Progenitor cell of endocrine pancreas (in vitro differentiated cells): ENCODE data around the gene MPPED1. TPM values are rescaled to one million over a fixed set of nuclear protein-coding genes. Genes with fewer than 3 reads are reported as not detected.

ENCODE experiments used
- DNase-seq: peaks from one replicate; pipeline ENCODE4 v3.0.0; 2021; ENCODE audit warnings: low spot score; ENCODE audit not compliant: unreplicated experiment
- H3K27ac Mint-ChIP-seq: 2 replicates; pipeline ENCODE4 v1.8.0; 2021; ENCODE audit warnings: mild to moderate bottlenecking, moderate library complexity, mixed read lengths
- H3K27me3 Mint-ChIP-seq: 2 replicates; pipeline ENCODE4 v1.8.0; 2021; ENCODE audit warnings: mixed read lengths
- H3K36me3 Mint-ChIP-seq: 2 replicates; pipeline ENCODE4 v1.8.0; 2022; ENCODE audit warnings: mixed read lengths; ENCODE audit not compliant: insufficient read depth
- H3K4me1 Mint-ChIP-seq: 2 replicates; pipeline ENCODE4 v1.8.0; 2021; ENCODE audit warnings: low read depth, mixed read lengths
- H3K4me3 Mint-ChIP-seq: 2 replicates; pipeline ENCODE4 v1.8.0; 2021; ENCODE audit warnings: low read depth, mild to moderate bottlenecking, moderate library complexity, mixed read lengths
- H3K9me3 Mint-ChIP-seq: 2 replicates; pipeline ENCODE4 v1.8.0; 2021; ENCODE audit warnings: low read depth, mixed read lengths
- total RNA-seq: library from RNA; stranded (reverse); gene quantifications from 2 replicates; pipeline ENCODE4 v1.2.1, GENCODE V29; 2021
- TF ChIP-seq, protein P1 (sequence below): fragments of 200-600 bp; sonication (generic); IDR thresholded peaks from one replicate; pipeline ENCODE4 v1.5.0; 2021; ENCODE audit warnings: antibody characterized with exemption, mild to moderate bottlenecking; ENCODE audit not compliant: unreplicated experiment

The MPPED1 gene
- total RNA-seq, 1 donor from 2014 or later = 0.96 TPM

- Mint-ChIP-seq H3K27me3 (no peaks in the 10 kb centered on the region), H3K4me1 (peaks cover 6% of the 10 kb centered on the region), H3K36me3 (no peaks in the 10 kb centered on the region), H3K27ac (no peak overlapping the region), H3K9me3 (no peaks in the 10 kb centered on the region), H3K4me3 (no peak overlapping the region)
- TF ChIP-seq, protein P1, sequence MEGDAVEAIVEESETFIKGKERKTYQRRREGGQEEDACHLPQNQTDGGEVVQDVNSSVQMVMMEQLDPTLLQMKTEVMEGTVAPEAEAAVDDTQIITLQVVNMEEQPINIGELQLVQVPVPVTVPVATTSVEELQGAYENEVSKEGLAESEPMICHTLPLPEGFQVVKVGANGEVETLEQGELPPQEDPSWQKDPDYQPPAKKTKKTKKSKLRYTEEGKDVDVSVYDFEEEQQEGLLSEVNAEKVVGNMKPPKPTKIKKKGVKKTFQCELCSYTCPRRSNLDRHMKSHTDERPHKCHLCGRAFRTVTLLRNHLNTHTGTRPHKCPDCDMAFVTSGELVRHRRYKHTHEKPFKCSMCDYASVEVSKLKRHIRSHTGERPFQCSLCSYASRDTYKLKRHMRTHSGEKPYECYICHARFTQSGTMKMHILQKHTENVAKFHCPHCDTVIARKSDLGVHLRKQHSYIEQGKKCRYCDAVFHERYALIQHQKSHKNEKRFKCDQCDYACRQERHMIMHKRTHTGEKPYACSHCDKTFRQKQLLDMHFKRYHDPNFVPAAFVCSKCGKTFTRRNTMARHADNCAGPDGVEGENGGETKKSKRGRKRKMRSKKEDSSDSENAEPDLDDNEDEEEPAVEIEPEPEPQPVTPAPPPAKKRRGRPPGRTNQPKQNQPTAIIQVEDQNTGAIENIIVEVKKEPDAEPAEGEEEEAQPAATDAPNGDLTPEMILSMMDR = no peak
- no peak for DNase-seq
These were observed 86.4 kb downstream of the MPPED1 start for GRCh38 chr22:43497956-43498855.

- DNase-seq = no peak
- H3K9me3 Mint-ChIP-seq = no peaks in the 10 kb centered on the region
- H3K36me3 Mint-ChIP-seq = no peaks in the 10 kb centered on the region
- H3K4me1 Mint-ChIP-seq = peaks cover 6% of the 10 kb centered on the region
- H3K4me3 Mint-ChIP-seq = no peak overlapping the region
- no peaks in the 10 kb centered on the region for H3K27me3 Mint-ChIP-seq
- no peak overlapping the region for H3K27ac Mint-ChIP-seq
- TF ChIP-seq, protein P1 = no peak
These were observed 87.0 kb downstream of the MPPED1 start for GRCh38 chr22:43498856-43499253.

GRCh38 chr22:43500792-43501785, 89.3 kb downstream of the MPPED1 start:
- no peaks in the 10 kb centered on the region for H3K36me3 Mint-ChIP-seq
- no peaks in the 10 kb centered on the region for H3K9me3 Mint-ChIP-seq
- TF ChIP-seq, protein P1 = no peak
- no peak overlapping the region for H3K4me3 Mint-ChIP-seq
- no peak overlapping the region for H3K27ac Mint-ChIP-seq
- DNase-seq = no peak
- no peaks in the 10 kb centered on the region for H3K27me3 Mint-ChIP-seq
- H3K4me1 Mint-ChIP-seq = peaks cover 6% of the 10 kb centered on the region

DNA sequence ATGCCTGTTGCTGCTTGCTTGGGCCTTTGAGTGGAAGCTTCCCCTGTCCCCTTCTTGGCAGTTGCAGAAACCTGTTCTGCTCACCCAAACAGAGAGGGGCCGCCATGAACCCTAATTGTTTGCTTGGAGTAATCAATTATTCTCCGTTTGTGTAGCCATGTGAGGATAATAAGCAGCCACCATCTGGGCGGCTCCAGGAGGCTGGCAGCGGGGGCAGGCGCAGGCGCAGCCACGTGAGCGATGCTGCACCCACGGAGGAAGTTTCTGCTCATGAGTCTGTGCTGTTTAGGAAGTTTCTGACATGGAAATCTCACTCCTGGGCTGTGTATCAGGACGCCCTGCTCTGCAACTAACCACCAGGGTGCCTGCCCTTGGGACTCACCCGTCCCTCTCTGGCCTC, 90.1 kb downstream of the MPPED1 start:
- Mint-ChIP-seq H3K27ac (no peak overlapping the region), H3K27me3 (no peaks in the 10 kb centered on the region), H3K4me3 (no peak overlapping the region), H3K9me3 (no peaks in the 10 kb centered on the region), H3K4me1 (peaks cover 6% of the 10 kb centered on the region), H3K36me3 (no peaks in the 10 kb centered on the region)
- TF ChIP-seq, protein P1 = no peak
- DNase-seq = no peak

GRCh38 chr22:43502306-43502874, 90.6 kb downstream of the MPPED1 start:
- Mint-ChIP-seq H3K36me3 (no peaks in the 10 kb centered on the region), H3K27me3 (no peaks in the 10 kb centered on the region), H3K4me3 (no peak overlapping the region), H3K27ac (no peak overlapping the region), H3K9me3 (no peaks in the 10 kb centered on the region), H3K4me1 (peaks cover 6% of the 10 kb centered on the region)
- TF ChIP-seq, protein P1 = no peak
- DNase-seq = no peak
